ENCODE measurements around the gene NMNAT3. TPM values are rescaled to one million over a fixed set of nuclear protein-coding genes. Genes with fewer than 3 reads are reported as not detected.

The NMNAT3 gene
- total RNA-seq, 1 experiment from 2014 or later: 1.3 TPM

DNA sequence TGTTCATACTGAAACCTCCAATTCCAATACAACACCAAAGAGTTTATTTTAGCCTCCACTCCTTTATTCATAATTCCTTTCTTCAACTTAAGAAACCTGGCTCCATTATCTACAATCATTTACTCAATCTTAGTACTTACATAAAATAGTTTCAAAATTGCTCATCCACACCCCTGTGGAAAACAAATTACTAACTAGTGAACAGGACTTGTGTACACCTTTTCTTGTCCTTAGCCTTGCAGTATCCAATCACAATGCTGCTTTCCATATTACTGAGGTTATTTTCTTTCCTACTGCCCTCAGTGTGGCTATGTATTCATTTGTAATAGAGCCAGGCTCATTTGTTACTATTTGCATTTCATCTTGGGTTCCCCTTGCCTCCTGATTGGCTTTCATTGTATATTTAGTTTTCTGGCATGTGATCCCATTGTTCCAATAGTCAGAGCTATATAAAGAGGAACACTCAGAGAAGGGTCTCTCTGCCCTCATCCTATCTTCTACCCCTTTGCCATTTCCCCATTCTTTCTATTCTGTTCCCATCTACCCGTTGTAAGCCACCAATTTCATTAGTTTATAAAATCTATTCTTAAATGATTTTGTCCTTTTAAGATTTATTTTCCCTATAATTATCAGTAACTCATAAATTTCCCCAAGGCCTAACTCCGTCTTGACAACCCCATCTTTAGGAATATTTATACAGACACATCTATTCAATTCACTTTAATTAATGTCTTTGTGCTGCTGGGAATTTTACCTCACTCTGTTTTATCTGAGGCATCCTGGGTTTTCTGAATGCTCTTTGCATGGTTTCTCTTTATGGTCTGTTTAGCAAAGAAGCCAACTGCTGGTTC is 70.3 kb downstream of the NMNAT3 start:
- Histone ChIP-seq H2BK120ac (ENCODE audit: low read depth, low read length, poor library complexity, severe bottlenecking) (no peak overlapping the region), H3K4ac (ENCODE audit: low read depth, low read length) (no peak overlapping the region), H3K14ac (ENCODE audit: insufficient read depth, low read length) (no peak overlapping the region), H3K23ac (ENCODE audit: insufficient read length, low read depth, low read length) (no peak overlapping the region), H3K18ac (ENCODE audit: insufficient read length, low read depth, low read length) (no peak overlapping the region), H2BK5ac (ENCODE audit: insufficient read length, low read length) (no peak overlapping the region), H3K79me2 (ENCODE audit: insufficient read depth, low read length) (no peaks in the 10 kb centered on the region), H2BK12ac (ENCODE audit: insufficient read length, low read depth, low read length) (no peak overlapping the region), H3K9me3 (ENCODE audit: control insufficient read depth, low read depth, low read length) (no peaks in the 10 kb centered on the region), H4K8ac (replicated peaks; ENCODE audit: insufficient read length, low read depth, low read length) (no peak overlapping the region), H3K4me2 (ENCODE audit: insufficient read depth, insufficient read length, low read length) (no peak overlapping the region), H4K20me1 (ENCODE audit: control insufficient read depth, insufficient read depth, insufficient read length) (no peaks in the 10 kb centered on the region), H3K27ac (ENCODE audit: insufficient read length, low read depth, low read length) (no peak overlapping the region), H3K79me1 (ENCODE audit: insufficient read depth, low read depth, low read length, poor library complexity, severe bottlenecking) (no peaks in the 10 kb centered on the region), H3T11ph (ENCODE audit: low read length) (no peak overlapping the region), H3K27me3 (ENCODE audit: insufficient read depth, low read length) (no peaks in the 10 kb centered on the region; the same call in 1 of the 2 replicates), H2BK15ac (ENCODE audit: low read depth, low read length) (no peak overlapping the region), H2AK5ac (ENCODE audit: insufficient read length, low read length) (no peak overlapping the region), H4K5ac (ENCODE audit: insufficient read length, low read depth, low read length) (no peak overlapping the region), H4K91ac (ENCODE audit: insufficient read length, low read depth, low read length) (no peak overlapping the region), H3K9ac (ENCODE audit: extremely low read depth, insufficient read length, low read length) (no peak overlapping the region), H3K23me2 (ENCODE audit: insufficient read length, low read depth, low read length, poor library complexity, severe bottlenecking) (no peaks in the 10 kb centered on the region), H2AFZ (ENCODE audit: low read length) (no peak overlapping the region), H3K4me1 (ENCODE audit: insufficient read depth, low read length) (no peaks in the 10 kb centered on the region; the same call in 1 of the 2 replicates), H3K56ac (ENCODE audit: insufficient read length, low read depth, low read length) (no peak overlapping the region), H2BK20ac (ENCODE audit: low read depth, low read length, poor library complexity, severe bottlenecking) (no peak overlapping the region)
- Mint-ChIP-seq H3K27me3 (ENCODE audit: low read depth) (no peaks in the 10 kb centered on the region), H3K27ac (peak overlapping the region in 1 of 3 experiments; percentile 29; a peak in 1 of 7 replicates), H3K36me3 (ENCODE audit: insufficient read depth in 1 of 3, low read depth in 3 of 3) (no peaks in the 10 kb centered on the region), H3K4me3 (no peak overlapping the region), H3K4me1 (peaks cover 14 to 20% of the 10 kb centered on the region in 2 experiments), H3K9me3 (no peaks in the 10 kb centered on the region)
- DNase-seq: no peak
- TF ChIP-seq CTCF (conservative IDR thresholded peaks at IDR 0.05): no peak
- no CpG with 5 or more reads among the region's 2 CpGs for WGBS (ENCODE audit: extremely low coverage, insufficient read length, low lambda C conversion rate)
